Smooth muscle cell (in vitro differentiated cells): ENCODE measurements around the gene SNAP25. TPM values are rescaled to one million over a fixed set of nuclear protein-coding genes. Genes with fewer than 3 reads are reported as not detected.
A peak's percentile ranks its signal among the peaks of the same experiment; 100 is the strongest.

Experiments used
- DNase-seq: peaks from one replicate; lab custom pipeline; 2025; ENCODE audit not compliant: unreplicated experiment; lab: John Stamatoyannopoulos, UW
- H2AFZ ChIP-seq: fragments of 200-600 bp; sonication (generic); 2 replicates; pipeline ENCODE4 v1.6.0; 2016; ENCODE audit warnings: antibody characterized with exemption, low read depth, mild to moderate bottlenecking
- H3F3A ChIP-seq: fragments of 200-600 bp; sonication (generic); 2 replicates; pipeline ENCODE4 v1.6.0; 2017; ENCODE audit warnings: antibody characterized with exemption, low read depth
- H3K27ac ChIP-seq: fragments of 200-600 bp; sonication (generic); 2 replicates; pipeline ENCODE4 v1.5.1; 2016; ENCODE audit warnings: low read depth, mild to moderate bottlenecking
- H3K27me3 ChIP-seq: fragments of 200-600 bp; sonication (generic); 2 replicates; pipeline ENCODE4 v1.6.1; 2016; ENCODE audit warnings: low read depth, mild to moderate bottlenecking
- H3K36me3 ChIP-seq: fragments of 200-600 bp; sonication (generic); 2 replicates; pipeline ENCODE4 v1.5.1; 2016; ENCODE audit warnings: low read depth
- H3K4me1 ChIP-seq: fragments of 200-600 bp; sonication (generic); 2 replicates; pipeline ENCODE4 v1.5.1; 2016; ENCODE audit warnings: low read depth
- H3K4me2 ChIP-seq: fragments of 200-600 bp; sonication (generic); 2 replicates; pipeline ENCODE4 v1.6.0; 2016; ENCODE audit warnings: mild to moderate bottlenecking
- H3K4me3 ChIP-seq: fragments of 200-600 bp; sonication (generic); 2 replicates; pipeline ENCODE4 v1.5.1; 2016; ENCODE audit warnings: mild to moderate bottlenecking
- H3K79me2 ChIP-seq: fragments of 200-600 bp; sonication (generic); 2 replicates; pipeline ENCODE4 v1.6.0; 2016; ENCODE audit warnings: low read depth, mild to moderate bottlenecking
- H3K9ac ChIP-seq: fragments of 200-600 bp; sonication (generic); 2 replicates; pipeline ENCODE4 v1.6.0; 2016; ENCODE audit warnings: low read depth
- H3K9me3 ChIP-seq: fragments of 200-600 bp; sonication (generic); replicated peaks from 2 replicates; pipeline ENCODE4 v1.5.1; 2016; ENCODE audit warnings: low read depth
- H4K20me1 ChIP-seq: fragments of 200-600 bp; sonication (generic); 2 replicates; pipeline ENCODE4 v1.6.0; 2016; ENCODE audit warnings: low read depth
- WGBS: methylation state at CpG from one replicate; pipeline ENCODE4 v1.1.7; 2016; ENCODE audit warnings: low lambda C conversion rate; 5-methylcytosine and 5-hydroxymethylcytosine counted together
- polyA plus RNA-seq: library from polyadenylated mRNA; unstranded; fragments of >200 nt; fragmentation: Nextera tagmentation; extraction: Ambion mirVana; gene quantifications from 2 replicates; pipeline ENCODE4 v1.2.1, GENCODE V29; 2016
- total RNA-seq: library from RNA; depleted of rRNA; stranded (reverse); fragments of >200 nt; gene quantifications from 2 replicates; pipeline ENCODE4 v1.2.3, GENCODE V29; 2014
- TF ChIP-seq, protein P1 (sequence below): fragments of 200-600 bp; sonication (generic); IDR thresholded peaks from 2 replicates; pipeline ENCODE4 v1.5.1; 2017; ENCODE audit warnings: borderline replicate concordance, mild to moderate bottlenecking, antibody characterized with exemption; ENCODE audit not compliant: insufficient read depth, poor library complexity, severe bottlenecking

Gene SNAP25
- total and polyA plus RNA-seq, 2 experiments from 2014 or later: 4.9 to 5.4 TPM

DNA sequence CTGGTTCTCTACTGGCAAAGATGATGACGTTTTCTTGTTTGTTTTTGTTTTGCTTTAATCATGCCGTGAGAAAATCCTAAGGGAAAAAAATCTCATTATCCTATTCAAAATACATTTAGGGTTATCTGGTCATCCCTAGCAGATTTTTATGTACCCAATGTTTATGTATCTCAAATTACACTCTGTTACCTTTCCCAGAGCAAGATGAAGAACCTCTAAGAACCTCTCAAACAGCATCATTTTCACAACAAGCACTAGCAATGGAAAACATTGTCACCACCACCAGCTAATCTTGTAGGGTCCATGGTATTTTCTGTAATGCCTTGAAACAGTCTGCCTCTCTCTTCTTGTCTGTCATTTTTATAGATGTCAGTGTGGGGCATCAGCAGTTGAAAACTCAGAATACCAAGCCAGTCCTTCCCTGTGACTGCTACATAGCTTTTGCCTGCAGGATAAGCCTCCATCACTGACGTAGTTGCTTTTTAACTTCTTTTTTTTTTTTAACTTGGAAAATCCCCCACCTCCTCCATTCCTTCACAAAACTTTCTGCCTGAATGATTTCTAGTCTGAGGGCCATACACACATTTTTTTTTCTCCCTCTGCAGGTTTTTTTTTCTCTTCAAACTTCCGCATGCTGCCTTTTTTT, 2.4 kb upstream of the SNAP25 start:
- TF ChIP-seq, protein P1, sequence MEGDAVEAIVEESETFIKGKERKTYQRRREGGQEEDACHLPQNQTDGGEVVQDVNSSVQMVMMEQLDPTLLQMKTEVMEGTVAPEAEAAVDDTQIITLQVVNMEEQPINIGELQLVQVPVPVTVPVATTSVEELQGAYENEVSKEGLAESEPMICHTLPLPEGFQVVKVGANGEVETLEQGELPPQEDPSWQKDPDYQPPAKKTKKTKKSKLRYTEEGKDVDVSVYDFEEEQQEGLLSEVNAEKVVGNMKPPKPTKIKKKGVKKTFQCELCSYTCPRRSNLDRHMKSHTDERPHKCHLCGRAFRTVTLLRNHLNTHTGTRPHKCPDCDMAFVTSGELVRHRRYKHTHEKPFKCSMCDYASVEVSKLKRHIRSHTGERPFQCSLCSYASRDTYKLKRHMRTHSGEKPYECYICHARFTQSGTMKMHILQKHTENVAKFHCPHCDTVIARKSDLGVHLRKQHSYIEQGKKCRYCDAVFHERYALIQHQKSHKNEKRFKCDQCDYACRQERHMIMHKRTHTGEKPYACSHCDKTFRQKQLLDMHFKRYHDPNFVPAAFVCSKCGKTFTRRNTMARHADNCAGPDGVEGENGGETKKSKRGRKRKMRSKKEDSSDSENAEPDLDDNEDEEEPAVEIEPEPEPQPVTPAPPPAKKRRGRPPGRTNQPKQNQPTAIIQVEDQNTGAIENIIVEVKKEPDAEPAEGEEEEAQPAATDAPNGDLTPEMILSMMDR: no peak
- H3K27me3 ChIP-seq: no peaks in the 10 kb centered on the region
- H3F3A ChIP-seq: peaks cover 12% of the 10 kb centered on the region
- no peaks in the 10 kb centered on the region for H3K9me3 ChIP-seq
- H2AFZ ChIP-seq: no peak overlapping the region
- WGBS: 22% methylated on average over 4 of the region's 4 CpGs
- H3K36me3 ChIP-seq: no peaks in the 10 kb centered on the region
- peaks cover 18% of the 10 kb centered on the region for H4K20me1 ChIP-seq
- peak overlapping the region; percentile 97 for H3K4me2 ChIP-seq
- peaks cover 3% of the 10 kb centered on the region for H3K79me2 ChIP-seq
- peaks cover 14% of the 10 kb centered on the region for H3K4me1 ChIP-seq
- no peak for DNase-seq
- H3K4me3 ChIP-seq: peak overlapping the region; percentile 80
- peak overlapping the region; percentile 98 for H3K9ac ChIP-seq
- peak overlapping the region; percentile 100 for H3K27ac ChIP-seq

DNA sequence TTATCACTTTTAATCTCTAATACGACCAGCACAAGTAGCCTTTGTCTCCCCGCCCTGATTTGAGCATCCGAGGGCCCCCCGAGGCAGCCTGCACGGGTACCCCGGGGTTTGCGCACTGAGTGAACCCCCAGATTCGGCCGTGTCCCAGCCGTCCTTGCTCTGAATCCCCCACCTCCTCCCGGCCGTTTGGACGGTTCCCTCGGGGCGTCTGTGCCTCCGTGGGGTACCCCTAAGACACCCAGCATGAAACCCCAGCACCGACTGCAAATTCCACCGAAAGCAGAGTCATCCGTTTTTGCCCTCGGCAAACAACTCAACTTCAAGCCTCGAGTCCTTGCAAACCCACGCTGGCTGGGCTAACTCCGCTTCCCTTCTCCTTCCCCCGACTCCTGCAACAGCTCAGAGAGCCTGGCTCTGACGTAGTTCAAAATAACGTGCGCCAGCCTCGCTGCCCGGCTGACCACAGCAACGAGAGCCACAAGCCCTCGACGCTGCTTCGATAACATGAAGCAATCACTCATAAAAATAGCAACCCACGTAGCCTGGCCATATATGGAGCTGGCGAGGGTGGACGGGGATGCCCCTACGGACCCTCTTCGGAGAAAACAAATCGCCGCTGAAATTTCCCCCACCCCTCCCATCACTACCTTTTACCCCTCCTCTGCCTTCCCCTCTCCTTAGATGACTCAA, 764 bp upstream of the SNAP25 start:
- 1% methylated on average over 40 of the region's 40 CpGs for WGBS
- H3K79me2 ChIP-seq: peaks cover 3% of the 10 kb centered on the region
- no peaks in the 10 kb centered on the region for H3K36me3 ChIP-seq
- H3K4me3 ChIP-seq: peak overlapping the region; percentile 80
- H3K27me3 ChIP-seq: no peaks in the 10 kb centered on the region
- peaks cover 34% of the 10 kb centered on the region for H4K20me1 ChIP-seq
- H3K9me3 ChIP-seq: no peaks in the 10 kb centered on the region
- H3K4me2 ChIP-seq: peak overlapping the region; percentile 97
- peaks cover 12% of the 10 kb centered on the region for H3F3A ChIP-seq
- peak overlapping the region; percentile 47 for H2AFZ ChIP-seq
- H3K27ac ChIP-seq: peak overlapping the region; percentile 100
- peaks cover 14% of the 10 kb centered on the region for H3K4me1 ChIP-seq
- DNase-seq: peak; percentile 70
- TF ChIP-seq, protein P1: no peak
- H3K9ac ChIP-seq: peak overlapping the region; percentile 98

DNA sequence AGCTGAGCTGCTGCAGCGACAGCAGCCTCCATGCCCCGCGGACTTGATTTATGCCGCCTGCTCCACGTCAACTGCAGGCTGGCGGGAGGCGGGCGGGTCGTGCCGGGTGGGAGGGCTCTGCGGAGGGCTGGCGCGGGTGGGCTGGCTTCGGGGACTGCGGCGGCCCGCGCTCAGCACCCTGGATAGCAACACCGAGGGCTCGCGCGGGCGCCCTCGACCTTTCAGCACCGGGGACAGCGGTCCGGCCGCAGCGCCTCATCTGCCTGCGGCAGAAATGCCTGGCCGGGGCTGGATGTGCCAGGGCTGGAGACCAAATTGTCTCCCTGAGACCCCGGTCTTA, 792 bp downstream of the SNAP25 start:
- peaks cover 3% of the 10 kb centered on the region for H3K79me2 ChIP-seq
- peak; percentile 81 for DNase-seq
- peak overlapping the region; percentile 98 for H3K9ac ChIP-seq
- no peaks in the 10 kb centered on the region for H3K36me3 ChIP-seq
- H2AFZ ChIP-seq: peak overlapping the region; percentile 91
- WGBS: 2% methylated on average over 19 of the region's 32 CpGs
- peaks cover 49% of the 10 kb centered on the region for H4K20me1 ChIP-seq
- peak overlapping the region; percentile 80 for H3K4me3 ChIP-seq
- peaks cover 14% of the 10 kb centered on the region for H3K4me1 ChIP-seq
- H3K27ac ChIP-seq: peak overlapping the region; percentile 100
- no peaks in the 10 kb centered on the region for H3K27me3 ChIP-seq
- peaks cover 12% of the 10 kb centered on the region for H3F3A ChIP-seq
- no peaks in the 10 kb centered on the region for H3K9me3 ChIP-seq
- TF ChIP-seq, protein P1: no peak
- H3K4me2 ChIP-seq: peak overlapping the region; percentile 97
